ENCODE data around the gene PLAC1.

PLAC1 gene

DNA sequence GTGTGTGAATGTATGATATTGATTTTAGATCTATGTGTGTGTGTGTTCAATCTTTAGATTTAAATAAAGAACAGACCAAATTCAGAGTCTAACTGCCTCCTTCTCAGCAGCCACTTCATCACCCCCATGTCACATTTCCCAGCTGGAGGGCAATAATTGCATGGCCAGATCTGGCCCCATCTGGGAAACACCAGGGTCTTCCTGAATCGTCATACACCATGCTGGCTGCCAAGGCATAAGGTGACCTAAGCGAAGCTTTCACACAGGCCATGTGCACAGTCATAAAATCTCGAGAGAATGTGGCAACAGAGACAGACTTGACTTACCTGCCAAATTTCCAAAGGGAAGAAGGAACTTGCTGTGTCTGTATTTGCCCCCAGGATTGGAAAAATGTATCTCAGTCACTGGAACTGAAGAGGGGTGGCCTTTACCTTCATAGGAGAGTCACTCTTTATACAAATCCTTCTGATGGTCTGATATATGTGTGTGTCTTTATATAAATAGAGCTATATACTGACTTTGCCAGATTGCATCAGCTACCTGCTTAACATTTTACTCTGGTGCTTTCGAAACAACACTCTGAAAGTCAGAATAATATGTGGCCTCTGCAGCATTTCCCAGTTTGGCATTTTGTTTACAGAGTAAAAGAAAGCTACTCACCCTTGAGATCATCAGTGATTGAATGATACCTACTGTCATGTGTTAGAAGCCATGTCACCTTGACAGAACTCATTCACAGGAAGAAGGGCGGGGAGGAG, at the start of gene PLAC1:
Gene PLAC1 (minus strand): TSS at position 470 of the 758 bp plus-strand sequence. CDS start 91,789 bp downstream, outside the sequence.
- DNase-seq = peak; percentile 93

DNA sequence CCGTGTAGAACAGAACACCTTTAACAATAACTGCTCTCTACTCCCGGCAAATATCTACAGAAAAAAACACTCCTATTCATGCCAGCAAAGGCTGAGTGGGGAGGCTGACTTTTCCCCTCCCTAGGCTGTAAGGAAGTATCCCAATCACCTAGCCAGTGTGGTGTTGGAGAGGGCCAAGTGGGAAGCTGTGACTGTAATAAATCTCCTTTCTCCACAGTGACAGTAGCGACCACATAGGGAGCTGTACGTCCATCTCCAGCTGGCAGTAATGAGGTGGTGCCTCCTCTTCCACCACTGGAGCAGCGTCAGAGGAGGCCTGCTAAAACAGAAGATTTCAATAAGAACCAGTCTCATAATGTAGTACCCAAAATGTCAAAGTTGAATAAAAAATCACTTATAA, 47.9 kb upstream of the PLAC1 start:
- DNase-seq = peak; percentile 90

GRCh38 chrX:134695999-134696398, 37.7 kb upstream of the PLAC1 start:
- DNase-seq = no peak

- peak; percentile 11 for DNase-seq
These were observed 36.4 kb upstream of the PLAC1 start for GRCh38 chrX:134694333-134695322.

DNA sequence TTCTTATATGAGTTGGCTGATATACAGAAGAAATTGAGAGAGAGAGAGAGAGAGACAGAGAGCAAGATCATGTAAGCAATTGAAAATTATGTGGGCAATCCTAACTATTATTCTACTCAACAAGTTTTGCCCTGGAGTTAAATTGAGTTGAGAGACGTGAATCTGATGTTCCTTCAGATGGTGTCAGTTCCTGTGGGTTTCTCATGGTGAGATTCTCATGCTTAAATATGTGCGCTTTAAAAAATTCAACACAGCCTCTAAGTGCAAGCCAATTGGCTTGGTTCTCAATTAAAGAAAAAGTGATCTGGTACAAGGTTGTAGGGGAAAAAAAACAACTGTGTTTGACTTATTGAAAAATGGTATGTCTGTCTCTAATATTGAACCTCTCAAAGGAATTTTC, 35.4 kb upstream of the PLAC1 start:
- DNase-seq = no peak

DNA sequence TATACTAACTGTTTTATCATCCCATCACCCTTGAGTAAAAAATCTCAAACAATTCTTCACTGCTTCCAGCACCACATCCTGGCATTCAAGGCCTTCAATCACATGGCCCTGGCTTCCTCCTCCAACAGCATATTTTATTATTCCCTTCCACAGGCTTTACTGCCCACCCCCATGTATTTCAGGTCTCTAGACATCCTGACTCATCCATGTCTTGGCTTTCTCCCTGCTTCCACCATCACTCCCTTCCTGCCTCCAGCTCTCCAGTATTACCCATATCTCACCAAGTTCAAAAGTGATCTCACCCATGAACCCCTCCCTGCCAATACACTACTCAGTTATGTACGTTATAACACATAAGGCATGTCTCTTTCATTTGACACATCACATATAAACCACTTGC, 34.7 kb upstream of the PLAC1 start:
- DNase-seq = no peak

DNA sequence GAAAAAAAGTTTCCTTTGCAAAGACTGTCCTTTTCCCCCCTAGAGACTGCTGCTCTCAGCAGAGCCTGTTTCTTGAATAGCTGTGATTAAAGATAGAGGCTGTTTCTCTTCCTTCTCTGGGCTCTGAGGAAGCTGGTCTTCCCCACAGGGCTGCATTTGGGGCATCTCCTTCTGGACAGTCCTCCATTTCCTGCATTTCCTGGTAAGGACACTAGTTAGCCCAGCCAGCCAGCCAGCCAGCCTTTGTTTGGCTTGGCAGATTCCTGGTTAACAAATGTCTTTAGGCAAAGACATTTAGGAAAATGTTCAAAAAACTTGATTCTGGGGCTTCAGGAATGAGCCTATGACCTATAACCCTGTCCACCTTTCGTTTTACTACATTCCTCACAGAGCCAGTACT, 34.0 kb upstream of the PLAC1 start:
- DNase-seq = no peak

DNA sequence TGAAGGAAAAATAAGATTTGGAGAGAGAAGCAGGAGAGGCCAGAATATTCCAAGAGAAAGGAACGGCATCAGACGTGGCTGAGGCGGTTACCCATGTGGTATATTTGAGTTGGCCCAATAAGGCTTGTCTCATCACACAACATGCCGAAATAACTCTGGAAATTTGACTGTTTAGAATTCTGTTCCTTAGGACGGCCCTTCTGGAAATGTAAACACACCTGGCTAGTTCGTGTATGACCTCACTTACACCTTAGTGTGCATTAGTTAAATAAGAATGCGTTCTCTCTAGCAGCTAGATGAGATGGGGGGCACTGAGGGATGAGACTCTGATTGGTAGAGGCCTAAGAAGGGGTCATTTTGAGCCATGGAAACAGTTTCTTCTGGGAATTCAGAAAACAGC, 33.2 kb upstream of the PLAC1 start:
- DNase-seq = peak; percentile 30

- DNase-seq = no peak
These were observed 30.6 kb upstream of the PLAC1 start for GRCh38 chrX:134688839-134689238.

DNA sequence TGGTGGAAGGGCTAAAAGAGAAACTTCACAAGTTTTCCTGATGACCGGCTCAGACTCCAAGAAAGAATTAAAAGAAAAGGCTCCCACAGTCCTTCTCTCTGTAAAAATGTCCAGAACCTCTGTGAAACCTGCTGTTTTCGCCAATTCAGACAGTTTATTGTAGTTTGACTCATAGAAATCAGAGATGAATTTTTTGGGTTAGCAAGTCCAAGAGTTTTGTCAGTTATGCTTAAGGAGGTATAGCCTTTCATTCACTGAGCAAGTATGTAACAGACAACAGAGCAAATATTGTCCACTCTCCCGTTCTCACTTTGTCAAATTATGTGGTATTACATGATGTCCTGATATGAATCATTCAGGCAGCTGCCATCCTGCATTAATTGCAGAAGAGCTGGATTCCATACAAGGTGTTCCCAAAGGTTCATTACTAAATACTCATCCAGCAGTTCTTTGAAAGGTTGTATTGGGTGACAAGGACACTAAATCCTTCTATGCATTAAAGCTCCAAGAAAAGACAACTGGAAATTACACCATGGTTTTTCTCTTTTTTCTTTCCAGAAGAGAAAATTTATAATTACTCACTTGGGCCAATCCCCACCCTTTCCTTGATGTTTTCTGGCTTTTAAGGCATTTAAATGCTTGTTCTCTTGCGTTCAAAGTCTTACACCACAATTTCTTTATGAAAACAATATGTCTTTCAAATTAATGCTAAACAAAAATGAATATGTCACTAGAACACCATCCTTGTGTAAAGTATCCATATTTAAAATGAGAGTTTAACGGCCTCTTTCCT, 30.0 kb upstream of the PLAC1 start:
- peak; percentile 18 for DNase-seq

GRCh38 chrX:134685668-134686067, 27.4 kb upstream of the PLAC1 start:
- peak; percentile 12 for DNase-seq

GRCh38 chrX:134684956-134685355, 26.7 kb upstream of the PLAC1 start:
- peak; percentile 57 for DNase-seq

- DNase-seq = peak; percentile 86
These were observed 25.2 kb upstream of the PLAC1 start for GRCh38 chrX:134683351-134684005.

- no peak for DNase-seq
These were observed 23.8 kb upstream of the PLAC1 start for GRCh38 chrX:134682081-134682480.

GRCh38 chrX:134679644-134680043, 21.4 kb upstream of the PLAC1 start:
- DNase-seq = no peak

DNA sequence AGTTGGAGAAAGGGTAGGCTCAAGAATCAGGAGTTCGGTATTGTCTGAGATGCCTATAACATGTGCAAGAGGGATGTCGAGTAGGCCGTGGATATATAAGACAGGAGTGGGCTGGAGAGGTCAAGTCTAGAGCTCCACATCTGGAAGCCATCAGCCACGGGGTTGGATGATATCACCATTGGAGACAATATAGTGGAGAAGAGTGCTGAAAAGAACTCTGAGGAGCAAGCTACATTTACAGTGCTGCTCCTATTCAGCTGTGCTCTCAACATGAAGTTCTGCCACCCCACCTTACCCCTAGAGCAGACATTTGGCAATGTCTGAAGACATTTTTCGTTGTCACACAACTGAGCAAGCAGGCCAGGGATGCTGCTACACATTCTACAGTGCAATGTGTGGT, 20.9 kb upstream of the PLAC1 start:
- no peak for DNase-seq

DNA sequence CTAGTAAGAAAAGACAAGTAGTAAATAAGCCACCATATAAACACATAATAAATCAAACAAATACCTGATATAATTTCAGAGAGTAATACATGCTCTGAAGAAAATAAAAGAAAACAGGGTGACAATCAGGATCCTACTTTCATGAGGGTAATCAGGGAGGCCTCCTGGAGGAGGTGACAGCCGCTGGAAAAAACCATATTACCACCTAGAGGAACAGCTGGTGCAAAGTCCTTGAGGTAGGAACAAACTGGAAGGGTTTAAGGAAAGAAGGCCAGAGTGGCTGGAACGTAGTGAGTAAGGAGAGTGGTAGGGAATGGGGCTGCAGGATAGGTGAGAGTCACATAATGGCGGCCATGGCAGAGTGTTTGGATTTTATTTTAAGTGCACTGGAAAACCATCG, 19.1 kb upstream of the PLAC1 start:
- DNase-seq = no peak

DNA sequence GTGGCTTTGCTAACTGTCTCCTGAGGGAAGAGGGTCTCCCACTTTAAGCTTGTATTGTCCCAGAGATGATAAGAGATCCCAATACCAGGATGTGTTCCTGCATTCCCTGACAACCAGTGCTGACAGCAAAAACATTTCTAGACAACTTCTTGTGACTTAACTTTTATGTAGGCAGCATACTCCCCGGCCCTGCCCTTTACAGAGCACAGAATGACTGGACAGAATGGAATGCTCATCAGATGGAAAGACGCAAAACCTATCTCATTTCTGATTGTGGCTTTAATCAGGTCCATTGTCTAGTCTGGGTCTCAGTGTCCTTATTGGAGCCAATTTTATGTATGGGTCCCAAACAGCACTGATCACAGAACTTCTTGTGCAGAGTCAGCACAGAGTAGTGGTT, 18.2 kb upstream of the PLAC1 start:
- no peak for DNase-seq

GRCh38 chrX:134673123-134673522, 14.9 kb upstream of the PLAC1 start:
- no peak for DNase-seq

DNA sequence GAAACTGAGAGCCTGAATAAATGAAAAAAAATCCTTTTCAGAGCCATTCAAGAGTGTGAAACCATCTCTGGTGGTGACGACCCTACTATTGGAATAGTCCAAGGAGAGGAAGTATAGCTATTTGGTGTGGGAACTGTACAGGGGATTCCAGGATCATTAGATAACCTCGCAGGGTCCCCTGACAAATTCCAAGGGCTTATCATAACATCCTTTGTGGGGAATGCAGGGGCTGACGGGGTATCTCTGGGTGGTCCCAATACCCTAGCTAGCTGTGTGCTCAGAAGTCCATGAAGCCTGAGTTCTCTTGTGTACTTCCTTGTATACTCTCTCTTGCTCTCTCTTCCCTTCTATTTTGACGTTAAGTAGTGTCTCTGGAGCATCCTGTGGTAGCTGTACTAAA, 13.8 kb upstream of the PLAC1 start:
- DNase-seq = no peak

- no peak for DNase-seq
These were observed 13.0 kb upstream of the PLAC1 start for GRCh38 chrX:134671294-134671693.

GRCh38 chrX:134670134-134670924, 12.1 kb upstream of the PLAC1 start:
- DNase-seq = peak; percentile 90

Data from NCI-H69 (cell line).